ENCODE results near the gene GZMM.

Gene GZMM

DNA sequence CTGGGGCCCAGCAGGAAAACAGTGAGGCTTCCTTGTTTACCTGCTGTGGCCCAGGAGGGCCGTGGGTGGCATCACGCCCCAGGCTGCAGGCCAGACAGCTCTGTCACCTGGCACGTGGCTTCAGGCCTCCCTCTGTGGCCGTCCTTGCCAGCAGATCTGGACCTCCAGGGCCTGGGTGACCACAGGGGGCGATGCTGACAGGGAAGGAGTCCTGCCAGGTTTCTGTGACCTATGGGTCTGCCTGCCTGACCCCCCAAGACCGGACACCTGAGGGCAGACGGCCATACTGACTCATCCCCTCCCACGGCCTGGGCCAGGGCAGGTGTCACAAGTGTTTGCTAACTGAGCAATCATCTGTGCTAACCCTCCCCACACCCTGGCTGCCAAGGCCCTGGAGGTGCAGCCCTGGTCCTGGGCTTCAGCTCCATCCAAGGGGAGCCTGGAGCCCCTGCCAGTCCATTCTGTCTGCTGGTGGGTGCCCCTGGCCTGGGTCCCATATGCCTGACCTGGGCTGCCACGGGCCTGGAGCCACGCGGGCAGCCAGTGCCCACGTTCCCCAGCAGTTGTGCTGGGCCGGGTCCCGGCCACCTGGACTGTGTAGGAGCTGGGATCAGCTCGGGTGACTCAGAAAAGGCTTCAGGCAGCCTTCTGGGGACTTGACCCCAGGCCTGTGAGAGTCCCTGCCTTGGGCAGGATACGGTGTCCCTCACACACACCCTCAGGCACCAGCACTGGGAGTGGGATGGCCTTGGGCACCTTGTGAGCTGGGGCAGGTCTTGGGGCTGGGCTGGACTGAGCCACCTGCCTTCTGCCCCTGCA is 8.6 kb upstream of the GZMM start:
- DNase-seq, result no peak

DNA sequence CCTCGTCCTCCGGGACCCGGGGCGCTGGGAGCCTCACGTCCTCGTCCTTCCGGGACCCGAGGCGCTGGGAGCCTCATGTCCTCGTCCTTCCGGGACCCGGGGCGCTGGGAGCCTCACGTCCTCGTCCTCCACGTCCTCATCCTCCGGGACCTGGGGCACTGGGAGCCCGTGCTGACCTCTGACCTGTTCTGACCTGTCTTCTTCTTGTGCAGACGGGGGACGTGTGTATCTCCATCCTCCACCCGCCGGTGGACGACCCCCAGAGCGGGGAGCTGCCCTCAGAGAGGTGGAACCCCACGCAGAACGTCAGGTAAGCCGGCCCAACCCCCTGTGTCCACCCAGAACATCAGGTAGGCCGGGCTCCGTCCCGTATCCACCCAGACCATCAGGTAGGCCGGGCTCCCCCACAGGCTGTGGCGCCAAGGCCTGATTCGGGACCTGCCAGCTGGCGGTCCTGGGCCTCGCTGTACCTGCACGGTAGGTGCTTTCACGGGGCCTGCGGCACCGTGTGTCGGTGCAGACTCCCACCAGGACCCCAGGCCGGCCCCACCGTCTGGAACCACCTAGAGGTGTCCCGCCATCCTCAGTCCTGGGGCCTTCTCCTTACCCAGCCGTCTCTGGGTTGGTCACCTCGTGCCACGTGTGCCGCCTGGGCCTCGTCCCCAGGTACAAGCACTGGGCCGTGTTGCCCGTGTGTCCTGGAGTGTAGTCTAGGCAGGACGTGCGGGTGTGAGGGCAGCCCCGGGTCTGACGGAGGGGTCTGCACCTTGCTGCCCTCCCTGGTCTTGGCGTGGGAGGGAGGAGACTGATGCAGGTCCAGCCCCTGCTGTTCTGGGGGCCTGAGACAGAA is 7.6 kb upstream of the GZMM start:
- DNase-seq, result no peak

GRCh38 chr19:536881-537404 is 6.9 kb upstream of the GZMM start:
- DNase-seq, result no peak

DNA sequence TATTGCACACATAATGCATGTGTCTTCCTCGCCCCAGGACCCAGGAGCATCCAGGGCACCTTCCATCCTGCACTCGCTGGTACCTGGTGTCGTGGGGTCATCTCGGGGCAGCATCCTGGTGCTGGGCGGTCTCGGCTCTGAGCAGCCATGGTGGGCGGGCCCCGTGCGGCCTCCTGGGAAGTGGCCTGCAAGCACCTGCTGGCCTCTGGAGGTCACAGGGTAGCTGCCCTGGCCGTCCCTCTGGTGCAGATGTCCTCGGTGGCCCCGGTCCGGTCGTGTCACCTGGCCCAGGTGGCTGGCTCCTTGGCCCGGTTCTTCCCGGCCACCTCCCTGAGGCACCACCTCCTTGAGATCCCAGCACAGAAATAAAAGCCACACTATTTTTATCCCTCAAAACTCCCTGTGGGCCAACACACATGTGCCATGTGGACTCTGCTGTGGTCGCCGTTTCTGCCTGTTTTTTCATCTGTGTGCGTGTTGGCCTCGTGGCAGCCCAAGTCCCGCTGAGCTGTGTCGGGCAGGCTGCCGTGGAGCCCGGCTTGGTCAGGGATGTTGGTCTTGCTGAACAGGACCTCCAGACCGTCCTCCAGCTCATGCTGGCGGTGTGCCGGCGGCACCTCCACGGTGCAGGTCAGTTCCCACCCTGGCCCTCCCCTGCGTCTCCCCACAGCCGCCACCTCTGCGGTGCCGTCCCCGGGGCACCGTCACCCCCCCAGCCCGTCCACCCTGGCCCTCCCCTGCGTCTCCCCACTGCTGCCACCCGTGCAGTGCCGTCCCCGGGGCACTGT is 5.0 kb upstream of the GZMM start:
- no peak for DNase-seq

GRCh38 chr19:539429-540030 is 4.3 kb upstream of the GZMM start:
- DNase-seq, result no peak

GRCh38 chr19:540867-541637 is 2.8 kb upstream of the GZMM start:
- DNase-seq, result no peak

DNA sequence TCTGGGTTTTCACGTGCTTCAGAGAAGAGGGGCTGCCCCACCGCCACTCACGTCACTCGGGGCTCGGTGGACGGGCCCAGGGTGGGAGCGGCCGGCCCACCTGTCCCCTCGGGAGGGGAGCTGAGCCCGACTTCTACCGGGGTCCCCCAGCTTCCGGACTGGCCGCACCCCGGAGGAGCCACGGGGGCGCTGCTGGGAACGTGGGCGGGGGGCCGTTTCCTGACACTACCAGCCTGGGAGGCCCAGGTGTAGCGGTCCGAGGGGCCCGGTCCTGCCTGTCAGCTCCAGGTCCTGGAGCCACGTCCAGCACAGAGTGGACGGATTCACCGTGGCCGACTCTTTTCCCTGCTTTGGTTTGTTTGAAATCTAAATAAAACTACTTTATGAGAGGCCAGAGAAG is 2.2 kb upstream of the GZMM start:
- DNase-seq, result no peak

GRCh38 chr19:542173-542866 is 1.5 kb upstream of the GZMM start:
- no peak for DNase-seq

GRCh38 chr19:547117-547516 is 3.3 kb downstream of the GZMM start:
- DNase-seq, result no peak

DNA sequence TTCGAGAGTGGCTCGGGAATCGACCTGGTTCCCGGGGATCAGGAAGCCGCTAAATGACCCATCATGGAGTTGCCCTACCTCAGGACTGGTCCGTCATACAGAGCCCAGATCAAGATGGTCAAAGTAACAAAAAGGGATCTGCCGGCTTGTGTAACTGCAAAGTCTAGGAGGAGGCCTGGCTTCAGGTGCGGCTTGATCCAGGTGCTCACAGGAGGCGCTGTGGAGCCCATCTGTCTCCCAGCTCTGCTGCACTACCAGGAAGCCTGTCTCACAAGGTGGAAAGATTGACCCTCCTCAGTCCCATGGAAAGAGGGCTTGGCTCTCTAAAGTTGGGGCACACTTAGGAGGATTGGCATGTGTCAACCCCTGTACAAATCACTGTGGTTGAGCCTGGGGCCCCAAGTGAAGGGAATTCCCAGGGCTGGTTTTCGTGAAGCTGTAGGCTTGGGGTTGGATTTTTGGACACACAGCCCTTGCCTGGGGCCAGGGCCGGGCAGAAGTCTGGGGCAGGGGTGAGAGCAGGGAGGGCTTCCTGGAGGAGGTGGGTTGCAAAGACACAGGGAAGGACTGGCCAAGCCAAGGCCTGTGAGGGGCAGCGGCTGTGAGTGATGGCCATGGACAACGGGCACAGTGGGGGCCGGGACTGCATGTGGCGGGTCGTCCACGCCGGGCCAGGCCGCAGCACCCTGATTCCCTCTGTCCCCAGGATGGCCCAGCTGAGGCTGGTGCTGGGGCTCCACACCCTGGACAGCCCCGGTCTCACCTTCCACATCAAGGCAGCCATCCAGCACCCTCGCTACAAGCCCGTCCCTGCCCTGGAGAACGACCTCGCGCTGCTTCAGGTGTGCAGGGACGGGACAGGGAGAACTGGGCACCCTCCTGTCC is 4.2 kb downstream of the GZMM start:
- no peak for DNase-seq

- no peak for DNase-seq
These were observed 5.3 kb downstream of the GZMM start for GRCh38 chr19:548886-549830.

DNA sequence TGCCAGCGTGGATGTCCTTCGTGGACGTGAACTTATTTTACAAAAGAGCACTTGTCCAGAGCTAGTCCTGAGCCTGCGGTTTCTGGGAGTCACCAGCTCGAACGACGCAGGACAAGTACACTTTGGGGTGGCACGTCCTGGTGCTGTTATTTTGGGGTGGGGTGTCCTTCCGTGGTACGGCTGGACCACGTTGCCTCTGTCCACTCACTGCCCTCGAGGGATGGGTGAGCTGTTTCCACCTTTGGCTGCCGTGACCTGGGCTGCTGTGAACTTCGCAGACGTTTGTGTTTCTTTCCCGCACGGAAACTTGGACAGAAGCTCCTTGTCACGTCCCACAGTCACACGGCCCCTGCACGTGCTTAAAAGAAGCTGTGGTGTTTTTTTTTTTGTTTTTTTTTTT is 11.0 kb downstream of the GZMM start:
- no peak for DNase-seq

DNA sequence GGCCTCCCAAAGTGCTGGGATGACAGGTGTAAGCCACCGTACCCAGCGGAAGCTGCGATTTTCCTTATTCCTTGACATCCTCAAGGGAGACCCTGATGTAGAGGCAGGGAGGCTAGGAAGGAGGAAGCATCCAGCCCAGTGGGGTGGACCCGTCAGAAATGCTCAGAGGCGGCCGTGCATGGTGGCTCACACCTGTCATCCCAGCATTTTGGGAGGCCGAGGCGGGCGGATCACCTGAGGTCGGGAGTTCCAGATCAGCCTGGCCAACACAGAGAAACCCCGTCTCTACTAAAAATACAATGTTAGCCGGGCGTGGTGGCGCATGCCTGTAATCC is 11.6 kb downstream of the GZMM start:
- DNase-seq, result no peak

GRCh38 chr19:556611-557382 is 12.9 kb downstream of the GZMM start:
- no peak for DNase-seq

DNA sequence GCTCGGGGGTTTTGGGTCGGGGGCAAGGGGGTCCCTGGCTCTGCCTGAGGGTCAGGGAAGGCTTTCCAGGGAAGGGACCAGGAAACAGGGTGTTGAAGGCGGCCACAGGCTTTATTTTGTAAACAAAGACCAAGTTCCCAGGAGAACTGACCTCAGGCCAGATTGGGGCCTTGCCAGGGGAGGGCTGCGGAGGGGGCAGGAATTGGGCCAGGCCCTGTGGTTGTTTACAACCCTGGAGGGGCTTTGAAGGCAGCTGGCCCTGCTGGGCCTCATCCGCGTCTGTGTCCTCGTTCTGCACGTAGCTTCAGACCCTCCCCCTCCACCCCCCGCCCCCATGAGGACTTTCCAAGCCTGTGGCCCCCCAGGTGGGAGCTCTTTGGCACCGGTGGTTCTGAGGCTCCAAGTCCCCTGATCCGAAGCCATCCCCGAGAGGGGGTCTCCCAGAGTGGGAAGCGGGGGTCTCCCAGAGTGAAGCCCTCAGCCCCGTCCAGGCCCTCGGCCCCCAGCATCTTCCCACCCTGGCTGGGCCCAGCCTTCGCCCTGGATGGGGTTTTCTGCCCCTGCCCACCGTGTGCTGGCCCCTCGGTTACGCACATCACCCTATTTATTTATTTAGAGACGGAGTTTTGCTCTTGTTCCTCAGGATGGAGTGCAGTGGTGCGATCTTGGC is 15.1 kb downstream of the GZMM start:
- DNase-seq, result no peak

GRCh38 chr19:560121-560520 is 16.3 kb downstream of the GZMM start:
- DNase-seq, result no peak

DNA sequence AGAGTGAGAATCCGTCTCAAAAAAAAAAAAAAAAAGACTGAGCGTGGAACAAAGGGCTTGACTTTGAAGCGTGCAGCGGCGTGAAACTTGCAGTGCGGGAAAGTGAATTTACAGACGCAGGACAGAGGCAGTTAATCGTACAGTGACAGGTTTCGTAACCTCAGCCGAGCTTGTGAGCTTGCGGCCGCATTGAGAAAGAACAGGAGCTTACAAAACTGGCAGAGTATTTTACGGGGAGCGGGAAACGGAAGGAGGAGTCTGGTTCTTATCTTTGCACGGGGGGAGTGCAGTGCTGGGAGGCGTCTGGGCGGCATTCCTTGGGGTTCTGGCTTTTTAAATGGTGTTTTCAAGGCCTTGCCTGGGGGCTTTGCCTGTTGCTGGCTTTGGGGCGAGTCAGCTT is 22.6 kb downstream of the GZMM start:
- DNase-seq, result no peak

DNA sequence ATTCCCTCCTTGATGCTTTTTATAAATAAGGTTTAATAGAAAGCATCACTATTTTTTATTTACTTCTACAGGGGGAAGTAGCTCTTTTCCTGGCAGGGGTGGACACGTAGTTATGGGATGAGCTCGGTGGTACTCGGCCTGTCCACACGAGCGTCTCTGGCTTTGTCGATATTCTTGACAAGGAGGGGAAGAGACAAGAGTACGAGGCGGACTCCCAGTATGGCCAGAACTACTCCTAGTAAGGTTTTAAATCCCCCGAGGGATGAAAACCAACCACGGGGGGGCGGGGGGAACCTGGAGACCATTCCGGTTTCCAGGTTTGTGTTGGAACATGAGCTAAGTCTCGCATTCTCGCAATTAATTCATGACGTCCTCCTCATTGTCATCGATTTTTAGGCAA is 23.0 kb downstream of the GZMM start:
- DNase-seq, result no peak
